GM10266 (cell line): ENCODE results near the gene ACP1.

Experiments
- DNase-seq: peaks from one replicate; pipeline ENCODE4 v3.0.0; 2012; ENCODE audit errors: extremely low spot score
- CTCF ChIP-seq: IDR thresholded peaks from 2 replicates; pipeline ENCODE4 v1.5.1; 2012; ENCODE audit warnings: mild to moderate bottlenecking, low read depth; ENCODE audit not compliant: control insufficient read depth, insufficient read depth; ENCODE audit errors: missing control alignments

Gene ACP1

GRCh38 chr2:285531-285930 is 20.8 kb downstream of the ACP1 start:
- no peak for DNase-seq
- no peak for TF ChIP-seq CTCF

- TF ChIP-seq CTCF = no peak
- DNase-seq = no peak
Observed at GRCh38 chr2:286035-286434, 21.3 kb downstream of the ACP1 start.

- no peak for DNase-seq
- TF ChIP-seq CTCF = no peak
Observed at GRCh38 chr2:286774-287392, 22.1 kb downstream of the ACP1 start.

GRCh38 chr2:287471-287885 is 22.7 kb downstream of the ACP1 start:
- no peak for TF ChIP-seq CTCF
- DNase-seq = peak; percentile 75

GRCh38 chr2:287911-288757 is 23.4 kb downstream of the ACP1 start, which contains the start of gene ALKAL2:
Gene ALKAL2 (minus strand): TSS chr2:288091. CDS start chr2:287835, 256 bp downstream.
- TF ChIP-seq CTCF = no peak
- DNase-seq = peak; percentile 61

- DNase-seq = peak; percentile 31
- TF ChIP-seq CTCF = no peak
Observed at GRCh38 chr2:288758-289361, 24.1 kb downstream of the ACP1 start.
